Neural cell (in vitro differentiated cells): ENCODE results near the gene IMPACT. TPM values are rescaled to one million over a fixed set of nuclear protein-coding genes. Genes with fewer than 3 reads are reported as not detected.

Source experiments
- H2AFZ ChIP-seq: fragments of 200-600, 300-800 bp; sonication (generic), shearing (Covaris generic); 2 replicates; pipeline ENCODE4 v1.6.0; 2014; ENCODE audit warnings: low read depth, mild to moderate bottlenecking, antibody characterized with exemption, low read length, moderate library complexity
- H3F3A ChIP-seq: fragments of 200-600 bp; shearing (Covaris generic); 2 replicates; pipeline ENCODE4 v1.6.1; 2016; ENCODE audit warnings: mild to moderate bottlenecking, moderate library complexity, mixed read lengths, antibody characterized with exemption, low read length; ENCODE audit not compliant: insufficient read depth, poor library complexity, severe bottlenecking
- H3K27ac ChIP-seq: fragments of 200-600, 300-800 bp; sonication (generic), shearing (Covaris generic); 2 replicates; pipeline ENCODE4 v1.5.1; 2014; ENCODE audit warnings: mild to moderate bottlenecking, low read length, moderate library complexity
- H3K27me3 ChIP-seq: fragments of 300-800, 200-600 bp; sonication (generic), shearing (Covaris generic); 2 replicates; pipeline ENCODE4 v1.6.0; 2014; ENCODE audit warnings: mild to moderate bottlenecking, low read depth, low read length, moderate library complexity; ENCODE audit not compliant: insufficient read depth
- H3K36me3 ChIP-seq: fragments of 300-800, 200-600 bp; sonication (generic), shearing (Covaris generic); 2 replicates; pipeline ENCODE4 v1.5.1; 2014; ENCODE audit warnings: mild to moderate bottlenecking, antibody characterized with exemption, low read length, moderate library complexity; ENCODE audit not compliant: insufficient read depth
- H3K4me2 ChIP-seq: fragments of 300-800, 200-600 bp; sonication (generic), shearing (Covaris generic); 2 replicates; pipeline ENCODE4 v1.6.0; 2014; ENCODE audit warnings: mild to moderate bottlenecking, low read length
- H3K4me3 ChIP-seq: fragments of 300-800, 200-600 bp; sonication (generic), shearing (Covaris generic); 2 replicates; pipeline ENCODE4 v1.5.1; 2014; ENCODE audit warnings: mild to moderate bottlenecking, low read length, moderate library complexity
- H3K79me2 ChIP-seq: fragments of 200-600 bp; shearing (Covaris generic); replicated peaks from 2 replicates; pipeline ENCODE4 v1.6.0; 2014; ENCODE audit warnings: mild to moderate bottlenecking, low read length, moderate library complexity; ENCODE audit not compliant: insufficient read depth
- H3K9ac ChIP-seq: fragments of 300-800, 200-600 bp; sonication (generic), shearing (Covaris generic); 2 replicates; pipeline ENCODE4 v1.6.1; 2016; ENCODE audit warnings: mild to moderate bottlenecking, low read length, mixed read lengths
- H3K9me2 ChIP-seq: fragments of 200-600 bp; shearing (Covaris generic); 2 replicates; pipeline ENCODE4 v1.6.1; 2016; ENCODE audit warnings: mild to moderate bottlenecking, low read length, mixed read lengths; ENCODE audit not compliant: insufficient read depth
- H3K9me3 ChIP-seq: fragments of 200-600, 300-800 bp; sonication (generic), shearing (Covaris generic); 2 replicates; pipeline ENCODE4 v1.6.1; 2016; ENCODE audit warnings: mild to moderate bottlenecking, mixed run types, low read length, moderate library complexity, mixed read lengths
- H4K20me1 ChIP-seq: fragments of 200-600 bp; shearing (Covaris generic); 2 replicates; pipeline ENCODE4 v1.6.1; 2016; ENCODE audit warnings: mild to moderate bottlenecking, mixed run types; ENCODE audit not compliant: insufficient read depth
- EP300 ChIP-seq: fragments of 450-650 bp; conservative IDR thresholded peaks from 2 replicates; pipeline ENCODE4 v1.6.1; 2014; ENCODE audit warnings: antibody characterized with exemption, mild to moderate bottlenecking, moderate library complexity; ENCODE audit not compliant: poor library complexity, severe bottlenecking
- EZH2 ChIP-seq: fragments of 200-600, 300-800 bp; shearing (Covaris generic), sonication (generic); IDR thresholded peaks from 2 replicates; pipeline ENCODE4 v1.6.1; 2014; ENCODE audit warnings: antibody characterized with exemption, low read length, borderline replicate concordance, mild to moderate bottlenecking; ENCODE audit not compliant: insufficient read depth, poor library complexity, severe bottlenecking
- MXI1 ChIP-seq: fragments of 450-650 bp; conservative IDR thresholded peaks from 2 replicates; pipeline ENCODE4 v1.6.1; 2014; ENCODE audit warnings: antibody characterized with exemption, mild to moderate bottlenecking; ENCODE audit not compliant: poor library complexity, severe bottlenecking
- POLR2AphosphoS5 ChIP-seq: IDR thresholded peaks from 2 replicates; pipeline ENCODE4 v1.6.1; 2012
- RAD21 ChIP-seq: fragments of 450-650 bp; conservative IDR thresholded peaks from 2 replicates; pipeline ENCODE4 v1.6.1; 2014; ENCODE audit warnings: antibody characterized with exemption, mild to moderate bottlenecking, moderate library complexity
- SMC3 ChIP-seq: fragments of 450-650 bp; conservative IDR thresholded peaks from 2 replicates; pipeline ENCODE4 v1.6.1; 2014; ENCODE audit warnings: antibody characterized with exemption, mild to moderate bottlenecking, moderate library complexity; ENCODE audit not compliant: poor library complexity
- TAF1 ChIP-seq: IDR thresholded peaks from 2 replicates; pipeline ENCODE4 v1.6.1; 2012; ENCODE audit warnings: low read depth
- polyA plus RNA-seq: library from polyadenylated mRNA; depleted of rRNA; stranded (reverse); fragments of >200 nt; gene quantifications from 2 replicates; pipeline ENCODE4 v1.2.3, GENCODE V29; 2014
- TF ChIP-seq, protein P1 (sequence below): IDR thresholded peaks from 2 replicates; pipeline ENCODE4 v1.6.1; 2012; ENCODE audit warnings: borderline replicate concordance
- TF ChIP-seq, protein P2 (sequence below): fragments of 450-650 bp; IDR thresholded peaks from 2 replicates; pipeline ENCODE4 v1.5.1; 2014; ENCODE audit warnings: antibody characterized with exemption, mild to moderate bottlenecking, moderate library complexity; ENCODE audit not compliant: poor library complexity, severe bottlenecking

IMPACT gene
- polyA plus RNA-seq, 1 donor from 2014 or later: 31.1 TPM

DNA sequence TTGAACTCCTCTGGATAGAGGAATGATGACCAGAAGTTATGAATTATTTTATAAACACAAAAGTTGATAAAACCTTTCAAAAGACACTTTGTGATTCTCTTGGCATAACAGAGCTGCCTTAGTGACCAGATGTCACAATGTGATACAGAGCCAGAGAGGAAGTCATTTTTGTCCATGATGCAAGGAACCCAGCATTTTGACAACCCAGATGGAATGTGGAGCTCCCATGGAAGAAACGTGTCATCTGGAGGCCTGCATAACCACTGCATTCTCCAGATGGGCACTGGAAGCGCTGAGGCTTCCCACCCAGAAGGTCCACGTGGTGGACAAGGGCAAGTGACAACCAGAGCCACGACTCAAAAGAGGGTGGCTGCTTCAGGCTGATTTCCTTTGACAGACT is 64.1 kb downstream of the IMPACT start:
- no peaks in the 10 kb centered on the region for H4K20me1 ChIP-seq
- no peak overlapping the region for H3K9ac ChIP-seq
- no peak overlapping the region for H2AFZ ChIP-seq
- no peak overlapping the region for H3K4me2 ChIP-seq
- H3K4me3 ChIP-seq: no peak overlapping the region
- H3F3A ChIP-seq: no peaks in the 10 kb centered on the region
- H3K79me2 ChIP-seq: no peaks in the 10 kb centered on the region
- H3K27me3 ChIP-seq: no peaks in the 10 kb centered on the region
- no peak for TF ChIP-seq POLR2AphosphoS5
- TF ChIP-seq, protein P1, sequence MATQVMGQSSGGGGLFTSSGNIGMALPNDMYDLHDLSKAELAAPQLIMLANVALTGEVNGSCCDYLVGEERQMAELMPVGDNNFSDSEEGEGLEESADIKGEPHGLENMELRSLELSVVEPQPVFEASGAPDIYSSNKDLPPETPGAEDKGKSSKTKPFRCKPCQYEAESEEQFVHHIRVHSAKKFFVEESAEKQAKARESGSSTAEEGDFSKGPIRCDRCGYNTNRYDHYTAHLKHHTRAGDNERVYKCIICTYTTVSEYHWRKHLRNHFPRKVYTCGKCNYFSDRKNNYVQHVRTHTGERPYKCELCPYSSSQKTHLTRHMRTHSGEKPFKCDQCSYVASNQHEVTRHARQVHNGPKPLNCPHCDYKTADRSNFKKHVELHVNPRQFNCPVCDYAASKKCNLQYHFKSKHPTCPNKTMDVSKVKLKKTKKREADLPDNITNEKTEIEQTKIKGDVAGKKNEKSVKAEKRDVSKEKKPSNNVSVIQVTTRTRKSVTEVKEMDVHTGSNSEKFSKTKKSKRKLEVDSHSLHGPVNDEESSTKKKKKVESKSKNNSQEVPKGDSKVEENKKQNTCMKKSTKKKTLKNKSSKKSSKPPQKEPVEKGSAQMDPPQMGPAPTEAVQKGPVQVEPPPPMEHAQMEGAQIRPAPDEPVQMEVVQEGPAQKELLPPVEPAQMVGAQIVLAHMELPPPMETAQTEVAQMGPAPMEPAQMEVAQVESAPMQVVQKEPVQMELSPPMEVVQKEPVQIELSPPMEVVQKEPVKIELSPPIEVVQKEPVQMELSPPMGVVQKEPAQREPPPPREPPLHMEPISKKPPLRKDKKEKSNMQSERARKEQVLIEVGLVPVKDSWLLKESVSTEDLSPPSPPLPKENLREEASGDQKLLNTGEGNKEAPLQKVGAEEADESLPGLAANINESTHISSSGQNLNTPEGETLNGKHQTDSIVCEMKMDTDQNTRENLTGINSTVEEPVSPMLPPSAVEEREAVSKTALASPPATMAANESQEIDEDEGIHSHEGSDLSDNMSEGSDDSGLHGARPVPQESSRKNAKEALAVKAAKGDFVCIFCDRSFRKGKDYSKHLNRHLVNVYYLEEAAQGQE: no peak
- no peaks in the 10 kb centered on the region for H3K9me2 ChIP-seq
- no peaks in the 10 kb centered on the region for H3K9me3 ChIP-seq
- H3K27ac ChIP-seq: no peak overlapping the region
- no peaks in the 10 kb centered on the region for H3K36me3 ChIP-seq

DNA sequence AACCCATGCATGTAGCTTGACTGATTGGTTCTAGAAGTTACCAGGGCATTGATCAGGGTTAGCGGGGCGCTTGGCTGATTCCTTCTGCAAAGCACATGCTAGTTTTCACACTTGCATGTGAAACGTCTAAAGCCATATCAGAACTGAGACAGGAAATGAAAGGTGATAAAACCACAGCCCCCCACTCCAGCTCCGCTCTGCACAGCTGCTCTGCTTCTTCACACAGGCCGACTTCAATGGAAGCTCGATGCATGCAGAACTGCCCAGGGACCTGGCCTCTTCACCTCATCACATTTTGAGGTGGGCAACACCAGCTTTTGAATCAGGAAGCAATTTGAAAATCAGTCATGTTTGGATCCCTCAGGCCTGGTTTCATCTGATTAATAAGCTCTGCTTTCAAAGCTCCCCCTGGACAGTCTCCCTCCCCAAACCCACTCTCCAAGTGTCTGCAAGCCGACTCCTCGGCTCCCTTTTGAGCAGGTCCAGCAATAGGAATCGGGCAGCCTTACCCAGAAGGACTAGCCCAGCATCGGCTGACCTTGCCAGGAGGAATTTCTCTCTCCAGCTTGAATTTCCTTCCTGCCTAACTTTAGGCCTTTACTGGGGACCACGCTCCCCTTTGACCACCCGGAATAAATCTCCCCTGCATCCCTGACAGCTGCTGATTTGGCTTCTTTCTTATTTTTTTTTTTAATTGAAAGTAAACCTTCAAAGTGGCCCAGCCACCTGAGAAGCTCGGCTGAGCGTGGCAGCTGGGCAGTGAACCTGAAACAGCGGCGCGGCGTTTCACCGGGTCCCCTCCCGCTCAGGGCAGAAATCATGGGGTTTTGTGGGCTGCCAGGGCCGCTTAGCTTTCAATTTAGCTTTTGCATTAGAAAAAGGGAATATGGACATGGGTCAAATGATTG is 65.7 kb downstream of the IMPACT start:
- Histone ChIP-seq H3K36me3 (no peaks in the 10 kb centered on the region), H3K4me2 (no peak overlapping the region), H3F3A (no peaks in the 10 kb centered on the region), H3K79me2 (no peaks in the 10 kb centered on the region), H3K4me3 (no peak overlapping the region), H3K27me3 (no peaks in the 10 kb centered on the region), H4K20me1 (no peaks in the 10 kb centered on the region), H3K9ac (no peak overlapping the region), H3K9me3 (no peaks in the 10 kb centered on the region), H3K9me2 (no peaks in the 10 kb centered on the region), H3K27ac (no peak overlapping the region), H2AFZ (no peak overlapping the region)
- TF ChIP-seq, protein P1: no peak
- TF ChIP-seq TAF1 (no peak), EZH2 (no peak), MXI1 (no peak), SMC3 (no peak), EP300 (no peak), RAD21 (no peak), POLR2AphosphoS5 (no peak)
- TF ChIP-seq, protein P2, sequence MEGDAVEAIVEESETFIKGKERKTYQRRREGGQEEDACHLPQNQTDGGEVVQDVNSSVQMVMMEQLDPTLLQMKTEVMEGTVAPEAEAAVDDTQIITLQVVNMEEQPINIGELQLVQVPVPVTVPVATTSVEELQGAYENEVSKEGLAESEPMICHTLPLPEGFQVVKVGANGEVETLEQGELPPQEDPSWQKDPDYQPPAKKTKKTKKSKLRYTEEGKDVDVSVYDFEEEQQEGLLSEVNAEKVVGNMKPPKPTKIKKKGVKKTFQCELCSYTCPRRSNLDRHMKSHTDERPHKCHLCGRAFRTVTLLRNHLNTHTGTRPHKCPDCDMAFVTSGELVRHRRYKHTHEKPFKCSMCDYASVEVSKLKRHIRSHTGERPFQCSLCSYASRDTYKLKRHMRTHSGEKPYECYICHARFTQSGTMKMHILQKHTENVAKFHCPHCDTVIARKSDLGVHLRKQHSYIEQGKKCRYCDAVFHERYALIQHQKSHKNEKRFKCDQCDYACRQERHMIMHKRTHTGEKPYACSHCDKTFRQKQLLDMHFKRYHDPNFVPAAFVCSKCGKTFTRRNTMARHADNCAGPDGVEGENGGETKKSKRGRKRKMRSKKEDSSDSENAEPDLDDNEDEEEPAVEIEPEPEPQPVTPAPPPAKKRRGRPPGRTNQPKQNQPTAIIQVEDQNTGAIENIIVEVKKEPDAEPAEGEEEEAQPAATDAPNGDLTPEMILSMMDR: no peak
